Measurements from ENCODE around the gene DOCK1.
"Not testable (repeated sequence)": the region's sequence is repeated elsewhere in the genome, so short reads cannot be mapped to it uniquely, and the experiment has no call there.

DOCK1 gene

DNA sequence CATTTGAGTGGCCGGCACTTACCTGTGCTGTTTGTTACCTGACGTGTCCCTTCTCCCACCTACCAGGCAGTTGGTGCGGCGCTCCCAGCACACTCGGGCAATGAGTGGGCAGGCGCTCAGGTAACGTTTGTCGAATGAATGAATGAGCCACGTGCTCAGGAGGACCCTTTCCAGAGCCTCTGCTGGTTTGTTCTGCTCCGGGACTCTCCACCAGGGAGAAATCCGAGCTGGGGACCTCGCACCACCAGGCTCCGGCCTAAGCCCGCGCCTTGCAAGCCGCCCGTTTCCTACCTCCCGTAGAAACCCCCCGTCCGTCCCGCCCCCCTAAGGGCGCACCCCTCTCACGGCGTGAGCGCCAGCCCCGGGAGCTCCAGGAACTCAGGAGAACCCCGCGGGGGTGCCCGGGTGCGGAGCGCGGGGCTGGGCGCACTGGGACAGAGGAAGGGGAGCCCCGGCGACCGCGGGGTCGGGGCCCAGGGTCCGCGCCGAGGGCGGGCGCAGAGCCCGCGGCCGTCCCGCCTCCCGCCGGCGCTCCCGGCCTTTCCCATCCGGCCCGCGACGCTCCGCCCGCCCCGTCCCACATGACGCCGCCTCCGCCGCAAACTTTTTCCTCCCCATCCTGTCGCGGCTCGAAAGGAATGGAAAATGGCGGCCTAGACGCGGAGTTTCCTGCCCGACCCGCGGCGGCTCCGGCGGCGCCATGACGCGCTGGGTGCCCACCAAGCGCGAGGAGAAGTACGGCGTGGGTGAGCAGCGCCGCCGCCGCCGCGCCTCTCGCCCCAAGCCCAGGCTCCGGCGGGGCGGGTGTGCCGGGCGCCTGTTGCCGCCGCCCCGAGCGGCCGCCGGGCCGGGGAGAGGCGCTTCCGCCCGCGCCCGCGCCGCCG lies at the start of gene DOCK1:
Gene DOCK1, plus strand, starts transcription at position 611 of the 884 bp plus-strand sequence. Its CDS starts 90 bp downstream, at position 701.
- no peak for DNase-seq

DNA sequence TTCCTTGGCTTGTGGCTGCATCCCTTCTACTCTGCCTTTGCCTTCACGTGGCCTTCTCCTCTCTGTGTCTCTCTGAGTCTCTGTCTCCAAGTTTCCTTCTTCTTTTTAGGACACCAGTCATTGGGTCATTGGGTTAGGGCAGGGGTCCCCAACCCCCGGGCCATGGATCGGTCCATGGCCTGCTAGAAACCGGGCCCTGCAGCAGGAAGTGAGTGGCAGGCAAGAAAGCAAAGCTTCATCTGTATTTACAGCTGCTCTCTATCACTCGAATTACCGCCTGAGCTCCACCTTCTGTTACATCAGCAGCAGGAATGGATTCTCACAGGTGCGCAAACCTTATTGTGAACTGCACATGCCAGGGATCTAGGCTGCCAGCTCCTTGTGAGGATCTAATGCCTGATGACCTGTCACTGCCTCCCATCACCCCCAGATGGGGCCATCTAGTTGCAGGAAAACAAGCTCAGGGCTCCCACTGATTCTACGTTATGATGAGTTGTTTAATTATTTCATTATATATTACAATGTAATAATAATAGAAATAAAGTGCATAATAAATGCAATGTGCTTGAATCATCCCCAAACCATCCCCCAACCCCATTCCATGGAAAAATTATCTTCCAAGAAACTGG lies 47.9 kb upstream of the DOCK1 start:
- DNase-seq, result no peak

DNA sequence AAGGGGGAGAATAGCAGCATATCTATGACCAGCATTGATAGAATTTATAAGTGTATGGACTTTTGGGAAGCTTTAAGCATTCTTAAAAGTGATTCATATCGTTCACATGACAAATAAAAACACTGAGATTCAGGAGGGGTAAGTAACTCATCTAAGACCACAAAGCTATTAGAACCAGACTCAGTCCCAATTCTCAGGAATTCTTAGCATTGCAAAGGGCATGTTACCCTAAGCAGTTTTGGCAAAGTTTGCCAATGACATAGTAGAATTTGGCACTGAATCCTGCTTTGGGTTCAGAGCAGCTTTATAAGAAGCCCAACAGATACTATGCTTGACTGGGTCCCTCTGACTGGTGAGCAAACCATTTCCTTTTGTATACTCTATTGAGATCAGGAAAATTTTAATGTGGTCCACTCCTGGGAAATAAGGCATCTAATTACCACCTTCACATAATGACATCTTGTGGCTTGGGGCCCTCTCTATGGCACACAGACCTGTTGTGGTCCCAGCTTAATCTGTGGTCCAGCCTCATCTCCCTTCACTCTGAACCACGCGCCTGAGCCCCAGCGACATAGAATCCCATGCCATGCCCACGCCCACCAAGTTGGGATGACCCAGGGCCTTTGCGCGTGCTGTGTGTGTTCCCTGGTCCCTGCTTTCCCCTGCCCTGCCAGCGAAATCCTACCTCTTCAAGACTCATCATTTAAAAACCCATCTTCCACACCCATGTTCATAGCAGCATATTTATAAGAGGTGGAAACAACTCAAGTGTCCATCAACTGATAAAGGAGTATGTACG lies 37.5 kb upstream of the DOCK1 start:
- DNase-seq, result no peak

- DNase-seq, result no peak
Observed at GRCh38 chr10:126868371-126868770, 36.9 kb upstream of the DOCK1 start.

DNA sequence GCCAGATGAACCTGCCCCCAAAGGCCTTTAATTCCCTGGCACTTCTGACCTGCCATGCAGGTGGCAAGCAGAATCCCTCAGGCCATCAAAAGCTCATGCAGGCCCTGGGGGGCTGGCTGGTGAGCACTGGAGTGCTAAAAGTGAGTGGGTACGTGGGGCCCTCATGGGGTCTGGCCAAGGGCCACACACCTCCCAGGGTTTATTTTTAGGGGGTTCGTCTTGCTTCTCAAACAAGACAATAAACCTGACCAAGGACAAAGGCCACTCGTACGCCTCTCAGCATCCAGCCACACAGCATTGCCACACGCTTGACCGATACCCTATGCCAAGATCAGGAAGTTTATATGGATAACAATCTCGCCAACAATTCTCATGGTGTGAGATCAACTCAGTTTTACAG lies 33.1 kb upstream of the DOCK1 start:
- no peak for DNase-seq

- DNase-seq, result no peak
Observed at GRCh38 chr10:126872768-126873167, 32.5 kb upstream of the DOCK1 start.

- no peak for DNase-seq
Observed at GRCh38 chr10:126876456-126876855, 28.8 kb upstream of the DOCK1 start.

DNA sequence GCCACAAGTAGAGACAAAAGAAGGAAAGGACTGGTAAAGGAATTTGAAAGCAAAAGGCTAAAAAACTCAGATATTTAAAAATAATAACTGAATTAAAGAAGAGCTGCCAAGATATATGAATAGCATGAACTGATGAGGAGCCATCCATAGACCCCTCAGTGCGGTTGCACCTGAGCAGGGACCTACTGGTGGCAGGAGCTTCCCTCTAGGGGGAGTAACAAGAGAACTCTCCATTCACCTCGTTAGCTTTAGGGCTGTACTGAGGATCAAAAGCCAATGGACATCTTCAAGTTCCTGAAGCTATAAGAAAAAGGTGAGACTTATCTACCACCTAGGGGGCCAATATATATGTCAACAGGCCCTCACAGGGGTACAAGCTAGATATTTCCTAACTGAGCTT lies 27.8 kb upstream of the DOCK1 start:
- no peak for DNase-seq

GRCh38 chr10:126878594-126878993 lies 26.6 kb upstream of the DOCK1 start:
- no peak for DNase-seq

DNA sequence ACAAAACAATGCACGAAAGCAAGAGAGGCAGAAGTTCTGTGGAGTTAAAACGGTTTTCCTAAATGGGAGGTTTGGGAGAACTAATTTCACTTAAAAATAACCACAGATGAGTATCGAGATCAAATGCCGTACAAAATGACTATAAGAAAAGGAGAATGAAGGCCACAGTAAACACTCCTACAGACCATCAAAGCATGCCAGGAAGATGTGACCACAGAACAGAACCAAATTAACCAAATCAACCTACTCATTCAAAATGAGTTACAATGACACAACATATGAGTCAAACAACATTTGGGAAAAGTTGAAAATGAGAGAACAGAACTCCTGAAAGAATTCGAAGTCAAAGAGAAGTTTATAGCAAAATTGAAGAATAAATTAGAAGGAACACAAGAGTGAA lies 24.3 kb upstream of the DOCK1 start:
- DNase-seq, result no peak

DNA sequence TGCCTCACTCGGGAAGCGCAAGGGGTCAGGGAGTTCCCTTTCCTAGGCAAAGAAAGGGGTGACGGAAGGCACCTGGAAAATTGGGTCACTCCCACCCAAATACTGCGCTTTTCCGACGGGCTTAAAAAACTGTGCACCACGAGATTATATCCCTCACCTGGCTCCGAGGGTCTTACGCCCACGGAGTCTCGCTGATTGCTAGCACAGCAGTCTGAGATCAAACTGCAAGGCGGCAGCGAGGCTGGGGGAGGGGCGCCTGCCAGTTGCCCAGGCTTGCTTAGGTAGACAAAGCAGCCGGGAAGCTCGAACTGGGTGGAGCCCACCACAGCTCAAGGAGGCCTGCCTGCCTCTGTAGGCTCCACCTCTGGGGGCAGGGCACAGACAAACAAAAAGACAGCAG lies 23.2 kb upstream of the DOCK1 start:
- not testable (repeated sequence) for DNase-seq

DNA sequence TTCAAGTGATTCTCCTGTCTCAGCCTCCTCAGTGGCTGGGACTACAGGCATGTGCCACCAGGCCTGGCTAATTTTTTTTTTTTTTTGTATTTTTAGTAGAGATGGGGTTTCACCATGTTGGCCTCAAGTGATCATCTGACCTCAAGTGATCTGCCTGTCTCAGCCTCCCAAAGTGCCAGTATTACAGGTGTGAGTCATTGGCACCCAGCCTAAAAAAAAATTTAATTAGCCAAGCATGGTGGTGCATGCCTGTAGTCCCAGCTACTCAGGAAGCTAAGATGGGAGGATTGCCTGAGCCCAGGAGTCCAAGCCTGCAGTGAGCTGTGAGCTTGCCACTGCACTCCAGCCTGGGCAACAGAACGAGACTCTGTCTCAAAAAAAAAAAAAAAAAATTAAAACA lies 16.8 kb upstream of the DOCK1 start:
- DNase-seq, result not testable (repeated sequence)

- no peak for DNase-seq
Observed at GRCh38 chr10:126889421-126889820, 15.8 kb upstream of the DOCK1 start.

GRCh38 chr10:126890797-126891196 lies 14.4 kb upstream of the DOCK1 start:
- DNase-seq, result not testable (repeated sequence)

DNA sequence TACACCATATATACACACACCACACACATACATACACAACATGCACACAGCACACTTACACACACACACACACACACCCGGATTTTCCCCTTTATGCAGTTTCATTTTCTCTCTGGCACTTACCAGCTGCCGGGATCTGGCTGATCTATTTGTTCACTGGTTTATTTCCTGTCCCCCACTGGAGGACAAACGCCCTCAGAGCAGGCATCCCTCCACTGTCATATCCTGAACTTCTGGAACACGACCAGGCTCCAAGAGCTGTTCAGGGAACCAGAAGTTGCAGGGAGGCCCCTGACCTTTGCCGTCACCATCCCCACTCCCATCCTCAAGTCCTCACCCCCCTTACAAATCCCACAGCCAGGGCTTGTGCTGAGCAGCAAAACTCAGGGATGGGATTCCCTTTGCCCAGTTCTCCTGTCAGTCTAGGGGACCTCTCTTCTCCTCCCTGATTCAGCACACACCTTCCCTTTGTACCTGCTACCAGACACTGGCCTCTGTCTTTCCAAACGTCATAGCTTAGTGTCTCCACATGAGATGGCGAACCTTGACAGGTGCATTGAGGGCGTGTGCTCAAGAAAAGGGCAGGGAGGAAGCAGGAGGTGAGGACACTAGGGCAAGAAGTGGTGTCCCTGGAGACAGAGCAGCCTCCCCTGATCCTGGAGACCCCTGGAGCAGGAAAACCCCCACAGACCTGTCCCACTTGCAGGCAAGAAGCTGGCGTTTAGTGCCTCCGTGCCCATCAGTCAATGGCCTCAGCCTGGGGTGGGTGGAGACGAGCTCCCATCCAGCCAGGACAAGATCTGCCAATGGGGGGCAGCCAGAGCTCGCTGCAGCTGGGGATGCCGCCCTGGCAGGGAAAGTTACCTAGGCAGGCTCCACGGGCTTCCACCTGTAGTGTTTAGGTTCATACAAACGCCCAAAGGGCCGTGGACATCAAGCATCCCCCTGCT lies 12.7 kb upstream of the DOCK1 start:
- DNase-seq, result no peak

- no peak for DNase-seq
Observed at GRCh38 chr10:126893206-126893605, 12.0 kb upstream of the DOCK1 start.

- DNase-seq, result no peak
Observed at GRCh38 chr10:126893841-126894240, 11.4 kb upstream of the DOCK1 start.

DNA sequence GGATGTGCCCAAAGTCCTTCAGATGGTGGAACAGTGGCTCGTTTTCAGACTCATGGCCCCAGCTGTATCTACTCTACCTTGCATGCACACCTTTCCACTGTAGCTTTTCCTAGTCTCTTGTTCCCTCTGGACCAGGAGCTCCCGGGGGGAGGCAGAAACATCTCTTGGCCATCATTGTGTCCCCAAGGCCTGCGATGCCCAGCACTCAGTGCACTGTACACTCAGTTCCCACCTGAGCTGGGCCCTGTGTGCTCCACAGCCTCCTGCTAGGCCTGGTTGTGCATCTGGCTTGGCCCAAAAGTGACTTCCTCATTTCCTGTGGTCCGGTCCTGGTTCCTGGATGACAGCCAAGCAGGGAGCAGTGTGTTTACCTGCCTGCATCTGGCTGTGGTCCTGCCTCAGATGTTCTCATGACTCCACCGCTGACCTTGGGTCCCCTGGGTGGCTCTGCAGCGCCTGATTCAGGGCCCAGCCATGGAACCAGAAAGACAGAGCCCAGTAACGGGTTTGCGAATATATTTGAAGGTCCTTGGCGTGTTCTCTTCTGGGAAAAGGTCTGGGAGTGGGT lies 9.9 kb upstream of the DOCK1 start:
- no peak for DNase-seq

DNA sequence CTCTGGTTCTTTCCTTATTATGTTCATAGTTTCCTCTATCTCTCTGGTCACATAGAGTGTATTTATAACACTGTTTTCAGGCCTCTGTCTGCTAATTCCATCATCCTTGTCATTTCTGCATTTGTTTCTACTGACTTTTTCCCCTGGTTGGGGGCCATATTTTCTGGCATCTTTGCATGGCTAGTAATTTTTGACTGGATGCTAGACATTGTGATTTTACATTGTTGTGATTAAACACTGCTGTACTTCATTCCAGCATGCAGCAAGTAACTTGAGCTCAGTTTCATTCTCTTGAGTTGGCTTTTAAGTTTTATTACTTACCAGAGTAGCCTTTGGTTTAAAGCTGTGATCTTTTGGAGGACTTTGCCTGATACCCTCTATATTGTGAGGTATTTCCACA lies 6.8 kb upstream of the DOCK1 start:
- DNase-seq, result no peak

GRCh38 chr10:126899529-126899928 lies 5.7 kb upstream of the DOCK1 start:
- DNase-seq, result not testable (repeated sequence)

GRCh38 chr10:126902157-126902556 lies 3.1 kb upstream of the DOCK1 start:
- no peak for DNase-seq
